NCI-H226 (cell line): ENCODE results near the gene MRPL14.

Source experiments
- DNase-seq: peaks from one replicate; pipeline ENCODE4 v3.0.0-alpha.2; 2015

MRPL14 gene

GRCh38 chr6:44077214-44077946, 49.9 kb downstream of the MRPL14 start:
- no peak for DNase-seq

- DNase-seq, result no peak
These were observed 50.7 kb downstream of the MRPL14 start for GRCh38 chr6:44076356-44077213.

GRCh38 chr6:44075647-44076355, 51.5 kb downstream of the MRPL14 start:
- DNase-seq, result no peak

- DNase-seq, result no peak
These were observed 52.2 kb downstream of the MRPL14 start for GRCh38 chr6:44074813-44075646.

GRCh38 chr6:44074439-44074812, 52.8 kb downstream of the MRPL14 start:
- peak; percentile 57 for DNase-seq

GRCh38 chr6:44073612-44074438, 53.4 kb downstream of the MRPL14 start:
- DNase-seq, result no peak

- peak; percentile 72 for DNase-seq
These were observed 54.2 kb downstream of the MRPL14 start for GRCh38 chr6:44072959-44073611.

GRCh38 chr6:44072452-44072958, 54.7 kb downstream of the MRPL14 start:
- no peak for DNase-seq

GRCh38 chr6:44071670-44072451, 55.4 kb downstream of the MRPL14 start:
- DNase-seq, result peak; percentile 81

- DNase-seq, result no peak
These were observed 58.5 kb downstream of the MRPL14 start for GRCh38 chr6:44068607-44069296.

- no peak for DNase-seq
These were observed 59.8 kb downstream of the MRPL14 start for GRCh38 chr6:44067173-44068139.

- no peak for DNase-seq
These were observed 60.7 kb downstream of the MRPL14 start for GRCh38 chr6:44066394-44067172.

GRCh38 chr6:44065443-44066140, 61.7 kb downstream of the MRPL14 start:
- no peak for DNase-seq

- DNase-seq, result peak; percentile 13
These were observed 62.3 kb downstream of the MRPL14 start for GRCh38 chr6:44064948-44065272.

GRCh38 chr6:44064089-44064947, 62.9 kb downstream of the MRPL14 start:
- DNase-seq, result peak; percentile 95

- DNase-seq, result no peak
These were observed 63.6 kb downstream of the MRPL14 start for GRCh38 chr6:44063561-44064059.
